DMS153 (cell line): ENCODE measurements around the gene ZNF652.
A peak's percentile ranks its signal among the peaks of the same experiment; 100 is the strongest.
"Not testable (repeated sequence)": the region's sequence is repeated elsewhere in the genome, so short reads cannot be mapped to it uniquely, and the experiment has no call there.

Experiments used
- DNase-seq: peaks from one replicate; lab custom pipeline; 2025; lab: John Stamatoyannopoulos, UW

ZNF652 gene

DNA sequence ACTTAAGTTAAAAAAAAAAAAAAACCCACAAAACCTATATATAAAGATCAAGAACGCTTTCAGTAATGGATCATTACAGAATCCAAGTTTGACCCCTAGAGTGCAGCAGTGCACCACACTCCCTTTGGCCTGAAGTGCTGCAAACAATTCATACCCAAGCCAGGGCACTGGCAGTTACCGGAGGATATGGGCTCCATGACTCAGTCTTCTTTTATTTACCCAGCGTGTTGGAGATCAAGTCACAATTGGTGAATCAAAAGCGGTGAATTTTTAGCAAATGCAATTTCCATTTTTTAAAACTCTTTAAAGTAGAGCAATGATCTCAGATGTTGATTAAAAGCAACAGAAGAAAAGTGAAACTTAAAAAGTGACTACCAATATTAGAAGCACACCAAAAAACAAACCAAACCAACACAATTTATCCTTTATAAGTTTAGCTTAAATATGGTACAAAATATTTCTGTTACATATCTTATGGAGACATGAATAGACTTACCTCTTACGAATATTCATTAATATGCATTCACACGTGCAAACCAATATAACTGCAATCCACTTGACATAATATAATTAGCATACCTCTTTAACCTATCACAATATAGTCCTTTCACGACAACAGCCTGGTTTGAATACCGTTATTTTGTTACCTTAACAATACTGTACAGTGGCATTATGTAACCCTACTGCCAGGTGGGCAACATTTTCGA, 46.3 kb downstream of the ZNF652 start:
- DNase-seq: peak; percentile 63

DNA sequence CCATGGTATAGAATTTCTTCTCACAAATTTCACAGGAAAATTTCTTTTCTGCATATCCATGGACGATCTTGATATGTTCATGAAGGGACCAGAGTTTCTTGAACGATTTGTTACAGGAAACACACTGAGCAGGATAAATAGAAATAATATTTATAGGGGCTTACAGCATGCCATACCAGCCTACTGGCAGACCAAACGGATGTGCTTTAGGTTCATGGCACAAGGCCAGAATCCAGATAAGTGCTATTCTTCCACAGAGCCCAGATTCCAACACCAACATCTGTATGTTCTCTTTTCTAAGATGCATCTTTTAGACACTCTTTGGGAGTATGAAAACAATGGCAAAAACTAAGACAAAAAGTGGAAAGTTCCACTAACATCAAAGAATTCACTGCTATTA, 49.3 kb downstream of the ZNF652 start:
- no peak for DNase-seq

- DNase-seq: no peak
These were observed 62.1 kb downstream of the ZNF652 start for GRCh38 chr17:49299996-49300395.

DNA sequence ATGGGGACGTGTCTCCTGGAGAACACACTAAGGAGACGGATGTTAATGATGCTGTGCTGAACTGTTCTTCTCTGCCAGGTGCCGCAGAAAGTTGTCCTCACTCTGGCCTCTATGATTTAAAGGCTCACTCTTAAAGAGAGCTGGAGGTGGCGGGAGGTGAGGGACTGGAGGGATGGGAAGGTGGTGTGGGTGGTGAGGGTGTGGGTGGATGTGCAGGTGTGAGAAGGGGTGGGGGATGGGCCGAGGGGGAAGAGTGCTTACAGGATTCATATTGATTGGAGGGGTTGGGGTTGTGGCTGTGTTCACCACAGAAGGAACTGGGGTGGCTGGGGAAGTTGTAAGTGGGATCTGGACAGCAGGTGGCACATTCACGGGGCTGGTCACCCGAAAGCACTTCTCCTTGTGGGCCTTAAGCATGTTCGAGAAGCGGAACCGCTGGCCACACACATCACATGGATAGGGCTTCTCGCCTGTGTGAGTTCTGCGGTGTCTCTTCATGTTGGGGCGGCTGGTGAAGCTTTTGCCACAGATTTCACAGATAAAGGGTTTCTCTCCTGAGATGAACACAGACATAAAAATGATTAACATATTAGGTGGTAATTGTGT, 63.6 kb downstream of the ZNF652 start:
- DNase-seq: no peak

DNA sequence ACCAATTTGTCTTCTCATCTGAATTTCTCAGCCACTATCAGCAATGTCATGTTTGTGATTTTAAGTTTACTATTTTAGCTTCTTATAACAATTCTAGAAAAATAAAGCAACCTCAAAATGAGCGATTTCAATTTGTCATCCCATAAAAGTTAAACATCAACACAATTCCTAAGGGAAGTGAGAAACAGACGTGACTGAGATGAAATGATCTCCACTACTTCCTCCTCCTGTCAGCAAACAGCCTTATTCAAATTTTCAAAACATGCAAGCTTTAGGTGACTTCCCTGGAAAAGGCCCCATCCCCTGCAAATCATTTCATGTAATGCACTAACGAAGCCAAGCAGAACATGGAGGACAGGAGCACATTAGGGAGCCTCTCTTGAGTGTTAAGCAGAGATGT, 64.9 kb downstream of the ZNF652 start:
- DNase-seq: no peak

DNA sequence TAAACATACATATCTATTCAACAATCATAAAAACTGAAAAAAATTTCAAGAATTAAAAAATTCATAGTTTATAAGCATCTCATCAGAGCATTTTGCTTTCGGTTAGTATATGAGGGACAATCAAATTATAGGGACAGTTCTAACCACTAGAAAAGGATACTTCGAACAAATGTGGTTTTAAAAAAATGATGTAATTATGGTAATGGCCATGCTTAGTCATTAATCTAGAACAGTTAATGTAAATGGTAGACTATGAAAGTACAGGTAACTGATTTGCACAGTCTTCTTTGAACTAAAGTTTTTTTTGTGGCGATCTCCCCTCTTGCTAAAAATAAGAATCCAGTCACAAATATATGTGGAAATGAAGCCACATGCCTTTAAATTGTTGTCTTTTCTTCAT, 67.9 kb downstream of the ZNF652 start:
- no peak for DNase-seq

DNA sequence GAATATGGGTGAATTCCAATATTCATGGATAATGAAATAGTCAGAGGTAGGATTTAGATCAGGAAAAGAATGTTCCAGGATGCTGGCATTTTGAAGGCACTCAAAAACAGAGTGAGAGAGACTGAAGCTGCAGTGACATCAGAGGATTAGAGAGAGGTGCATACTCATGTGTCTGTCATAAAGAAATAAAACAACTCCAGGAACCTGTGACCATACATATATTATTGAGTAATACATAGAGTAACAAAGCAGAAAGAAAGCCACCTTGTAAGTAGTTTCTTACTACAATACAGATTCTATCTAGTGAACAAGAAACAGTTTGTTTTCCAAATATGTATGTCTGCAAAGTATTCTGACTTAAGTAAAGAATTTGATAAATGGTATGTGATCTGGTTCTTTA, 69.1 kb downstream of the ZNF652 start:
- DNase-seq: no peak

DNA sequence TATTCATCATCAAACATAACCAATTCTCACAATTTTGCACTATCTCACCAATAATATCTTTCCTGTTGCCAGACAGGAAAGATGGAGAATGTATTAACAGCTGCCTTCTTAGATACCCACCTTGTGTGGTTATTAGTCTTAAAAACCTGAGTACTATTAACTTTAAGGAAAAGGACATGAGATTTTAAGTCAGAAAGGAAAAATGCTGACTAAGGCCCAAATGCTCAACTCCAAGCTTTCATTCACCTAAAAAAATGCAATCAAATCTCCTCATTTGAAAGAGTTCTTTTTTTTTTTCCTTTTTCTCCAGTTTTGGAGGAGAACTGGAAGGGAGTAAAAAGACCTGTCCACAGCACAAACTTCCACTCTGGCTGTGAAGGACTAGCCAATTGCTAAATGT, 70.1 kb downstream of the ZNF652 start:
- no peak for DNase-seq

GRCh38 chr17:49290690-49291359, 71.2 kb downstream of the ZNF652 start:
- no peak for DNase-seq

DNA sequence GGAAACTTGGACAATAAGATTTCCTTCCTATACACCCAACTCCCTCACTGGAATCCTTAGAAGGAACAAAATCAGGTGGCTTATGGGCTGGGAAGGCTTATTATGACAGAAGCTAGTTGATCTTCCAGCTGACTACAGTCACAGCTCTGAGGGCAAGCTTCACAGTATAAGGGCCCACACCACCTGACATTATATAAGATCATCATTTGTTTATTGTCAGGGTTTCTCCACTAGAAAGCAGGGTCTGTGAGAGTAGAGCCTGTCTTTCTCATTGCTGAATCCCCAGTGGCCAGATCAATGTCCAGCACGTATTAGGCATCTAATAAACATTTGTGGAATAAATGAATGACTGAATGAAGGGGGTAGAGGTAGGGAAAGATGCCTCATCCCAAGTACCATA, 73.7 kb downstream of the ZNF652 start:
- DNase-seq: no peak

- DNase-seq: no peak
These were observed 74.6 kb downstream of the ZNF652 start for GRCh38 chr17:49287481-49287880.

DNA sequence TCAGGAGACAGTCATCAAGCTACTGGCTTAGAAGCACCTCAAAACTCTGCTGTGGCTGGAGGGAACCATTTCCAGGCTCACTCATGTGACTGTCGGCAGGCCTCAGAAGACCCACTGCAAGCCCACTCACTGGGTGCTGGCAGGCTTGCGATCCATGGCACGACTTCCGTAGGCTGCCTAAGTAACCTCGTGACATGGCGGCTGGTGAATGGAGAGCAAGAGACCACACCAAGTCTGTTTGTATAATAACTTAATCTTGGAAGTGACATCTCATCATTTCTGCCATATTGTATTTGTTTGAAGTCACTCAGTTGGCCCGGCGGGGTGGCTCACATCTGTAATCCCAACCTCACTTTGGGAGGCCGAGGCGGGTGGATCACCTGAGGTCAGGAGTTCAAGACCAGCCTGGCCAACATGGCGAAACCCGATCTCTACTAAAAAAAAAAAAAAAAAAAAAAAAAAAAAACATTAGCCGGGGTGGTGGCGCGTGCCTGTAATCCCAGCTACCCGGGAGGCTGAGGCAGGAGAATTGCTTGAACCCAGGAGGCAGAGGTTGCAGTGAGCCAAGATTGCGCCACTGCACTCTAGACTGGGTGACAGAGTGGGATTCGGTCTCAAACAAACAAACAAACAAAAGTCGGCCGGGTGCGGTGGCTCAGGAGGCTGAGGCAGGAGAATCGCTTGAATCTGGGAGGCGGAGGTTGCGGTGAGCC, 75.6 kb downstream of the ZNF652 start:
- not testable (repeated sequence) for DNase-seq

DNA sequence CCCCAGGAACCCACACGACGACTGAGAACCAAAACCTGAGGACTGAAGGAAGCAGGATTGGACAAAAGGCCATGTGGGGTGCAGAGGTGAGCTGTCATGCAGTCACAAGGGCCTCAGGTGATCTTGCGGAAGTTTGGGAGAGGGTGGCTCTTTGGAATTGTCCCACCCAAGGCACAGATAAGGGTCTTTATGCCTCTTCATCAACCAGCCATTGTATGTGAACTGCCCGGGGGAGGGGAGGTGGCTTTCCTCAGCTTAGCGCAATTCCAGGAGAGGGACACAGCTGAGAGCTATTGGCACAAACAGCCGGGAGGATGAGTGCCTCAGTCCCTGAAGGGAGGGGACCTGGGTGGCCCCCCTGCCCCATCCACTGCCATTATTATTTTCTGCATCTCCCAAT, 76.3 kb downstream of the ZNF652 start:
- no peak for DNase-seq

DNA sequence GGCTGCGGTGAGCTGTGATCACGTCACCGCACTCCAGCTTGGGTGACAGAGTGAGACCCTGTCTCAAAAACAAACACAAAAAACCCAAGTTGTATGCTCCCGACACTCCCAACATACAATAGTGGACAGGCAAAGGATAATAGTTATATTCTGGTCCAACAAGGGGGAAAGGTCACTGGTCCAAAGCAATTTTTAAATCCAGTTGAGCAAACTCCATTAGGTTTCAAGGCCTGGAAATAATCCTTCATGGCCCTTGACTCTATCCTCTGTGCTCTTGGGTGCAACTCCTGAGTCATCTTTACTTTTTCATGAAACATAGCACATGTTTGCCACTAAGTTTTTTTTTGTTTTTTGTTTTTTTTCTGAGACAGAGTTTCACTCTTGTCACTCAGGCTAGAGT, 81.1 kb downstream of the ZNF652 start:
- no peak for DNase-seq

DNA sequence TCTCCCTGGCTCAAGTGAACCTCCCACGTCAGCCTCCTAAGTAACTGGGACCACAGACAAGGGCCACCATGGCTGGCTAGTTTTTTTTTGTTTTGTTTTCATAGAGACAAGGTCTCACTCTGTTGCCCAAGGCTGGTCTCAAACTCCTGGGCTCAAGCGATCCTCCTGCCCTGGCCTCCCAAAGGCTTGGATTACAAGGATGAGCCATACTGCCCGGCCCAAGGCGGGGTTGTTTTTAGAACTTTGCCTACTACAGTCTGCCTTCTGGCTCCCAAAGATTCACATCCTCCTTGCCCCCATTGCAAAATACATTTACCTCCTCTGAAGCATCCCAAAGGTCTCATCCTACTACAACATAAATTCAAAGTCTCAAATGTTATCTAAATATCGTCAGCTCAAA, 82.0 kb downstream of the ZNF652 start:
- DNase-seq: no peak

- not testable (repeated sequence) for DNase-seq
These were observed 82.6 kb downstream of the ZNF652 start for GRCh38 chr17:49279263-49280015.

DNA sequence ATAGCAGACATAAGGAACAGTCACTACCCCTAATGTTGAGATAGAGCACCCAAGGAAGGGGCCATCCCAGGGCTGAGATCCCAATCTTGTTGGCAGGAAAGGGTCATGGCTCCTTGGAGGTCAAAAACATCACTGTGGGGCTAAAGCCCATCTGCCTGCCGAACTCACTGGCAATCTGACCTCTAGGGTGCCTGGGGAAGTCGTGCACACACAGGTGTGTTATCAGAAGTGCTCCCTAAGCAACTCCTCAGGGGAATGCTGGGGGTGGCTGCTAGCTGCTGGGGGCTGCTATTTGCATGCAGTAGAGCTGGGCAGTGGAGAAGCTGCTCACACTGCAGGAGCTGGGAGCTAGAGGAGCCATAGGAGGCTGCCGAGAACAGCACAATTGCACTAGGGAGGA, 84.0 kb downstream of the ZNF652 start:
- DNase-seq: no peak

GRCh38 chr17:49277638-49278037, 84.4 kb downstream of the ZNF652 start:
- no peak for DNase-seq

DNA sequence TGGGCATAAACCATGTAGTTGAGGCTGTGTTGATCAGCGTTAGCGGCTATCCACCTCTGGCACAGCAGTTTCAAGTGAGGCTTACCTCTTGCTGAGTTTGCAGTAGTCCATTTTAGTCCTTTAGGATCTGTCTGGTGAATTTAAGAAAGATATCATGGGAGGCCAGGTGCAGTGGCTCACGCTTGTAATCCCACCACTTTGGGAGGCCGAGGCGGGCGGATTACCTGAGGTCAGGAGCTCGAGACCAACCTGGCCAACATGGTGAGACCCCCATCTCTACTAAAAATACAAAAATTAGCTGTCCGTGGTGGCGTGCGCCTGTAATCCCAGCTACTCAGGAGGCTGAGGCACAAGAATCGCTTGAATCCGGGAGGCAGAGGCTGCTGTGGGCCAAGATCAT, 86.1 kb downstream of the ZNF652 start:
- DNase-seq: not testable (repeated sequence)

DNA sequence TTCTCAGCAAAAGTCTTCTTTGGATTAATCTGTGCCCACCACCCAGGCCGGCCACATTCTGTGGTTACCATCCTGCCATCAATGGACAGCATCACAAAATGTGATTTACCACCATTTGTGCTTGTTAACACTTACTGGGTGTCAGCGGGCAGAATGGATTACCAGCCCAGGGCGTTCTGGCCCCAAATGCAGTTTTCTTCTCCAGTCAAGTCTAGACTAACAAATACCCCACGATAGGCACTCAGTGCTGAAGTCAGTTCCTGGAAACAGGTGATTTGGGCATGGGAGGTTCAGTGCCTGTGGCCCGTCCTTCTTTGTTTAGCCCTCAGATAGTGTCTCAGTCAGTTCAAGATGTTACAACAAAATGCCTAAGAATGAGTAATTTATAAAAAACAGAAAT, 92.7 kb downstream of the ZNF652 start:
- no peak for DNase-seq

GRCh38 chr17:49267912-49268311, 94.1 kb downstream of the ZNF652 start:
- no peak for DNase-seq

DNA sequence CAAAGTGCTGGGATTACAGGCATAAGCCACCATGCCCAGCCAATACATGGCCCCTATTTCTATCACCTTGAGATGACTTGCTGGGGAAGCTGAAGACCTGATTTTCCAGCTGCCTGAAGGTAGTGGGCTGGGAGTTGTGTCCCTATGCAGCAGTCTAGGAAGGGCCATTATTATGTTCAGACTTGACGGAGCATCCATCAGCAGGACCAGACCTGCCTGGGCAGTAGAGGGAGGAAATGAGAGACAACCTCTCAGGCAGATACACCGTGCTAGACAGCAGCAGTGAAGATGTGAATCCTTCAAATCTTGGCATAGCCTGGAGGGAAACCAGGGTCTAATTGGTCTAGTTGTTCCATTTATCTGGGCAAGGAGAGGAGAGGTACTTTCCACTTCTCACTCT, 95.8 kb downstream of the ZNF652 start:
- no peak for DNase-seq
